MM.1S (cell line): Measurements from ENCODE around the gene RPL38.

Experiments
- EZH2 ChIP-seq: fragments of 300-600 bp; sonication (generic); optimal IDR thresholded peaks from 2 replicates; pipeline ENCODE3; 2017; ENCODE audit warnings: low read depth, mild to moderate bottlenecking, antibody characterized with exemption, low read length, mixed read lengths
- EZH2phosphoT487 ChIP-seq: fragments of 300-600 bp; sonication (generic); IDR thresholded peaks from 2 replicates; pipeline ENCODE4 v1.6.1; 2018; ENCODE audit warnings: antibody characterized with exemption, low read length
- TF ChIP-seq, protein P1 (sequence below): fragments of 300-600 bp; sonication (generic); IDR thresholded peaks from 2 replicates; pipeline ENCODE4 v1.5.1; 2016; ENCODE audit warnings: antibody characterized with exemption, low read length, mixed read lengths

DNA sequence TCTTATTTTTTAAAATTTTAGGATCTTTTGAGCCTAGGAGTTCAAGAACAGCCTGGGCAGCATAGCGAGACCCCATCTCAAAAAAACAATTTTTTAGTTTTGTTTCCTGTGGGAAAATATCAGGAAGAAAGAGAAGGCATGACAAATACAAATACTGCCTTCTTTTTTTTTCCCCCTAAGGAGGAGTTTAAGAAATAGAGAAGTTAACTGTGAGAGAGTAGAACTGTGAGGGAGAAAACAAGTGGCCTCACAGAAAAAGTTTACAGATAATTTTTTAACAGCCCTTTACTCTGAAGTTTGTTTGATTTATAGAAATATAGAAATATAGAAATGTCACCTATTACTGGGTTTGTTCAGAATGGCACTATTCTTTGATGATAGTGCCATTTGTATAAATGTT, 31.0 kb downstream of the RPL38 start:
- TF ChIP-seq, protein P1, sequence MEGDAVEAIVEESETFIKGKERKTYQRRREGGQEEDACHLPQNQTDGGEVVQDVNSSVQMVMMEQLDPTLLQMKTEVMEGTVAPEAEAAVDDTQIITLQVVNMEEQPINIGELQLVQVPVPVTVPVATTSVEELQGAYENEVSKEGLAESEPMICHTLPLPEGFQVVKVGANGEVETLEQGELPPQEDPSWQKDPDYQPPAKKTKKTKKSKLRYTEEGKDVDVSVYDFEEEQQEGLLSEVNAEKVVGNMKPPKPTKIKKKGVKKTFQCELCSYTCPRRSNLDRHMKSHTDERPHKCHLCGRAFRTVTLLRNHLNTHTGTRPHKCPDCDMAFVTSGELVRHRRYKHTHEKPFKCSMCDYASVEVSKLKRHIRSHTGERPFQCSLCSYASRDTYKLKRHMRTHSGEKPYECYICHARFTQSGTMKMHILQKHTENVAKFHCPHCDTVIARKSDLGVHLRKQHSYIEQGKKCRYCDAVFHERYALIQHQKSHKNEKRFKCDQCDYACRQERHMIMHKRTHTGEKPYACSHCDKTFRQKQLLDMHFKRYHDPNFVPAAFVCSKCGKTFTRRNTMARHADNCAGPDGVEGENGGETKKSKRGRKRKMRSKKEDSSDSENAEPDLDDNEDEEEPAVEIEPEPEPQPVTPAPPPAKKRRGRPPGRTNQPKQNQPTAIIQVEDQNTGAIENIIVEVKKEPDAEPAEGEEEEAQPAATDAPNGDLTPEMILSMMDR = no peak
- no peak for TF ChIP-seq EZH2phosphoT487
- TF ChIP-seq EZH2 = no peak
